CD4-positive, alpha-beta T cell treated with Interleukin-10 for 1 hour (primary cell): ENCODE measurements around the gene PPP2R2D.

ENCODE experiments used
- DNase-seq: peaks from one replicate; pipeline ENCODE4 v3.0.0-alpha.2; 2020

PPP2R2D gene

DNA sequence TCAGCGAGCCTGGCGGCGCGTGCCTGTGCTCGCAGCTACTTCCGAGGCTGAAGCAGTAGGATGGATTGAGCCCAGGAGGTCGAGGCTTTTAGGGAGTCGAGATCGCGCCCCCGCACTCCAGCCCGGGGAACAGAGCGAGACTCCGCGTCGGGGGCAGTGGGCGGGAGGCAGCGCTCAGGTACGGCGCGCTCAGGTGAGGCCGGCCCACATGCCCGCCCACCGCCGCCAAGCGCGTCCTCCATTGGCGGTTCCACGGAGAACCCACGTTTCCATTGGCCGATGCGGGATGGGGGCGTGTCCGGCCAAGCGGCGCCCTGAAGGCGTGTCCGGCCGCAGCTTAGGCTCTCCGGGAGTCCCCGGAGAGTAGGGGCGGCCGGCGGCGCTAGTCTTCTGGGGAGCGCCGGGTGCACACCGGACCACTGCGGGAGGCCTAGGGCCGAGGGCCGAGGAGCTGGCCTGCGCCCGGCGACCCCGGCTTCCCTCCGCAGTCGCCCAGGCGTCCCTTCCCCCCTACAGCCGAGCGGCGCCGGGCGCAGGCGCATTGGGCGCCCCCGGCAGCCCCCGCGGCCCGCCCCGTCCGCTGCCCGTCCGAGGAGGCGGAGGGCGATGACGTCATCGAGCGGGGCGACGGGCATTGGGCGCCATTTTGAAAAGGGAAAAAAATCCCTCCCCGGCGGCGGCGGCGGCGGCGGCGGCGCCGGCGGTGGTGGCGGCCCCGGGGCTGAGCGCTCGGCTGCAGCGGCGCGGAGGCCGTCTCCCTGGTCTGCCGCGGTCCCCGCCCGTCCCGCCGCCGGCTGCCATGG is at the start of gene PPP2R2D:
Gene PPP2R2D, plus strand, starts transcription at position 659 of the 803 bp plus-strand sequence. Its CDS starts 141 bp downstream, at position 800.
- peak; percentile 96 for DNase-seq

DNA sequence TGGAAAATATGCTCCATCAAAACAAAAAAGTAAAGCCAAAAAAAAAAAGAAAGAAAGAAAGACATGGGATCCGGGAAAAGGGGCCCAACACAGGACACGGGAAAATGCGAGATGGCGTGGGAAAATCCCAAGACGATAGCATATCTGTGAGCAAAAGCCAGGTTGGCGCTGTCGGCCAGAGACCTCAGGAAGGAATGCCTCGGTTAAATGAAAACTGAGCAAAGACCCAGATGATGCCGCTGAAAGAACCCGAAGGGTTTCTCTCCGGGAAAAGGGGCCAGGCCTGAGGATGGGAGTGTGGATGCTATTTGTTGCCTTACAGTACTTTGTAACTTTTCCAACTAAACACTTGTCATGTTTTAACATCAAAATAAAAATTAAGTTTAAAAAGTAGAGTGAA is 49.5 kb upstream of the PPP2R2D start:
- DNase-seq, result no peak

GRCh38 chr10:131852176-131852822 is 48.5 kb upstream of the PPP2R2D start:
- DNase-seq, result no peak

- no peak for DNase-seq
Observed at GRCh38 chr10:131852823-131853609, 47.8 kb upstream of the PPP2R2D start.

- no peak for DNase-seq
Observed at GRCh38 chr10:131853610-131853964, 47.2 kb upstream of the PPP2R2D start.

DNA sequence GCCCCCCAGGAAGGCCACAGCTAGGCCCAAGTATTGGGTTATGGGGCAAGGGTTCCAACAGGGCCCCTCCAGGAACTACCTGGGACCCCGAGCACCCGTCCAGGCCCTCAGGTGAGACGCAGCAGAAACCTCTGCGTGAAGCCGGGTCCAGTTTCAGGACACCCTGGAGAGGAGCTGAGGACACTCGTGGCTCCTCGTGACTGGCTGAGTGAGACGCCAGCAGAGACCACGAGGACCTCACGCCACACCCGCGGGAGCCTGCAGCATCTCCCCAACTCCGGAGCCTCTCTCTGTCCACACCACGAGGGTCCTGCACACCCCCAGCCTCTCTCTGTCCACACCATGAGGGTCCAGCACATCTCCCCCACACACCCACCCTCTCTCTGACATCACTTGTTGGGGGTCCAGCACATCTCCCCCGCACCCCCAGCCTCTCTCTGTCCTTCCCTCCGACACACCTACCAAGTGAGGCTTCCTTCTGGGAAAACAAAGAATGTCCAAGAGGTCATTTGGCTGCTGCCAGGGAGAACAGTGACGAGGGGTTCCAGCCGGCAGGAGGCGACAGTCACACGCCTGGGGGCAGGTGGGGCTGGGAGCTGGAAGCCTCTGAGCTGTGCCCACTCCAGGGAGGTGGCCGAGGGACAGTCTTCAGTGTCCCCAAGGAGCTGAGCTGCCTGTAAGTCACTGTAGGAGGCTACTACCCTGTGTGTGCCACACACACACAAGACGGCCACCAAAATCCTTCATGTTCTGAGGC is 46.1 kb upstream of the PPP2R2D start:
- no peak for DNase-seq

- no peak for DNase-seq
Observed at GRCh38 chr10:131855461-131856401, 45.1 kb upstream of the PPP2R2D start.

DNA sequence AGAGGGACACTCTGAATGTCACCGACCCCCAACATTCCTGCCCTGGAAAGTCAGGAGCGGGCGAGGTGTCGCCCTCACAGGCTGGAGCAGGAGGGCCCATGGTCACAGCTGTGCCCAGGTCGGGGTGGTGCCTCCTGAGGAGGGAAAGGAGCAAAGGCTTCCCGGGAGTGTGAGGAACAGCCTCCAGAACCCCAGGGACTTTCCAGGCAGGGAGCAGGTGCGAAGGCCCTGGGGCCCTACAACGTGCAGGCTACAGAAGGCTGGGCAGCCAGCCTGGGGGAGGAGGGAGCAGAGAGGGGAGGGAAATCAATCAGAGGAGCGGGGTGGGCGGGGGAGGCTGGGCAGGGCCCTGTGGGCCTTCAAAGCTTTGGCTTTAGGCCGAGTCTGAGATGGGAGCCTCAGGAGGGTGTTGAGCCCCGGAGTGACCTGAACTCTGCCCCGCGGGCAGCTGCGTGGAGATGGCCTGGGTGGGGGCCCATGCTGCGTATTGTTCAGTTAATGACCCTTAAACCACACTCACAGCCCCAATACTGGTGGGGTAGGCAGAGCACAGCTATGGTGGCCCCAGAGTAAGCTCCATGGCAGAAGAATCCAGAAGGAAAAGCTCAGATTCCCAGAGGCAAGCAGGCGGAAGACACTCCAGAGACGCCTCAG is 44.2 kb upstream of the PPP2R2D start:
- DNase-seq, result no peak

- no peak for DNase-seq
Observed at GRCh38 chr10:131857156-131858117, 43.4 kb upstream of the PPP2R2D start.

DNA sequence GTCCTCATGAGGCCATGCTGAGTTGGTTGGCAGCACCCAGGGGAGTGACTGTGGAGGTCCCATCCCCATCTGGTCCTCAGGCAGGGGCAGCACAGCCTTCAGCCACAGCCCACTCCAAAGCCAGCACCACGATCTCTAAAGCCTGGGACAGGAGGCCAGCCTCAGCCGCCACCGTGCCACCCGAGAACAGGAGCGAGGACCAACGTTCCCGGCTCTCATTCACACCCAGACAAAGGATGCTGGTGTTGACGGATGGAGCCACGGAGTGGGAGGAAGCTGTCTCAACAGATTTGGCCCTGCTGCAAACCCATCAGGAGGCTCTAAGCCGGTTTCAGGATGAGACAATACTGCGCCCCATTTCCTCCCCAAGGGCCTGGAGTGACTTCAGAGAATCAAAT is 42.7 kb upstream of the PPP2R2D start:
- DNase-seq, result no peak

DNA sequence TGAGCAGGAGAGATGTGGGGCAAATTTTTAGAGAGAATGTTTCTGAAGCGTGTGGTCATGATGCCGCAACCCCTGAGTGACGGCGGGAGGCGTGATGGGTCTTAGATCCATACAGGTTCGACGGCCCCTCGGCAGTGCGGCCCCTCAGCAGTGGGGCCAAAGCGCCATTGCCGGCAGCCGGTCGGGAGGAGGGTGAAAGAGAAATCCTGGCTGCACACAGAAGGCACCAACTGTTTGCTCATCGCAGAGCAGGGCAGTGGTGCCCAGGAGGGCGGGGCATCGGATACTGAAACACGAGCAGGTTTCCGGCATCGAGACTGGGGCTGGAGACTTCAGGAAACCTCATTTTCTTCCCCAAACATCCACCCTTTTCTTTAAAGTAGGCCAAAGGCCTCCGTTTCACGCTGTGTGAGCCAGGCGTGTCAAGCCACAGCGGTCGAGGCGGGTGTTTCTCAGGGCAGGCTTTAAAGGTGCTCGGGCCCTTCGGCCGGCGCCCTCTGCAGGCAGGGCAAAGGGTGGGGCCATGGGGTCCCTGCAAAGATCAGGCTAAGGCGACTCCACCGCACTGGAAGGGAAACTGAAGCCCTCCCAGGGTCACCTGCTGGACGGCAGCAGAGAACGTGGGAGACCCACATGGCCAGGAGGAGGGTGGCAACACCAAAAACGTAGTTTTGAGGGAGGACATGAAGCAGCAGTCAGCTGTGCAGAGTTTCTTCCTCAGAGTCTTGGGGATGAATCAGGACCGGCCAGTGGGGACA is 42.0 kb upstream of the PPP2R2D start:
- DNase-seq, result no peak

DNA sequence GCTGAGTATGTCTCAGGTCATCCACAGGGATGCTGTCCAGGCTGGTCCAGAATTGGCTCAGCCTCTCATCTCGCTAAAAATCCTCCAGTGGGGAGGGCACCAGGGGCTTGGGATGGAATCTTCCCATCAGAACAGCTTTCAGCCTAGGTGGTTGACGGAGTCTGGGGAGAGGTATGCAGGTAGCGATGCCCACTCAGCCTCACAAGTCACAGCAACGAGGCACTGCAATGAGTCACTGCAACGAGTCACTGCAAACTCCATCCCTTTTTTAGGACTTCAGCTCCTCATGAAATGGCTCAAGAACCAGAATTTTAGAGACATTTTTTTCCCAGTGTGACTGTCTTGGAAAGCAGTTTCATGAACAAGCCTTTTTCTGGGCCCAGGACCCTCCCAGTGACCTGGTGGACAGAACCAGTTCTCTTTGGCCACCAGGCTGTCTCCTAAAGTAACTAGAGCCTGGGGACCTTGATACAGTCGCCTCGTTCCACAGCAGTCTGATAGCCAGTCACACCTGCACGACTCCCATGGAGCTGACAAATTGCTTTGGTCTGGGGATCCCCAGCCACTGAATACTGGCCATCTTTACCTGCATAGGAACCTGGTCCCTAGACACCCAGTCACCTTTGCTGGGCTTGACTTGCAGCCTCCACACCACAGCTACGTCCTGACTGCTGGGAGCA is 41.3 kb upstream of the PPP2R2D start:
- DNase-seq, result no peak

DNA sequence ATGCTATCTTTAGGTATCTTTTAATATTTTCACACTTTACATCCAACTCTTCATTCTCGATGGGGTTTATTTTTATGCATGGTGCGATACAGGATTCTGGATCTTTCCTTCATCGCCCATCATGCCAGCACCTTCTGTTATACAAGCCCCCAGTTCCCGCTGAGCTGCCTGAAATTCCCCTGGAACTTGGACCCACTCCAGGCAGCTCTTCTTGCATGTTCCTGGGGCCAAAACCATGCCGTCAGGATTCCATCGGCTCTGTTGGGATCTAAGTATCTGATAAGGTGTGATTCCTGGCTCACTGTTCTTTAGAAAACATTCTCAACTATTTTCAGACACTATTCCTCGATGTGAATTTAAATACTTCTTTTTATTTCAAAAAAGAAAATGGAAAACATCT is 40.5 kb upstream of the PPP2R2D start:
- DNase-seq, result no peak

DNA sequence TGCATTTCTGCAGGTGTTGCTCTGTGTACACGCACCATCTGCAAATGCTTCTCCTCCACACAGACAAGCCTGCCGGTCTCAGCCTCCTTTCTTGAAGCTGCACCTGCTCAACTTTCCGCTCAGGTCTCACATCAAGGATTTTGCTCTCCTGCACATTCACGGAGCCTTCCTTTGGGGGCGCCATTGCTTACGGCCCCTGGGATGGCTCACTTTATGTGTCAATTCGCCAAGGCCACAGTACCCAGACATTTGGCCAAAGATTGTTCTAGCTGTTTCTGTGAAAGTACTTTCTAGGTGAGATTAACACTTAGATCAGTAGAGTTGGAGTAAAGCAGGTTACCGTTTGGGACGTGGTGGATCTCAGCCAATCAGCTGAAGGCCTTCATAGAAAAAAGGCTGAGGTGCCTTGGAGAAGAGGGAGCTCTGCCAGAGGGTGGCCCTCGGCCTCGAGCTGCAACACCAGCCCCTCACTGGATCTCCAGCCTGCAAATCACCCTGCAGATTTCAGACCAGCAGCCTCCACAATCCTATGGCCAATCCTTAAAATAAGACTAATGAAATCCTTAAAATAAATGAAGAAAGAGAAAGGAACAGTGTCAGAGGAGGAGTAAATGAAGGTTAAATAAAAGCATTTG is 39.9 kb upstream of the PPP2R2D start:
- DNase-seq, result no peak

- DNase-seq, result no peak
Observed at GRCh38 chr10:131862548-131862947, 38.3 kb upstream of the PPP2R2D start.

DNA sequence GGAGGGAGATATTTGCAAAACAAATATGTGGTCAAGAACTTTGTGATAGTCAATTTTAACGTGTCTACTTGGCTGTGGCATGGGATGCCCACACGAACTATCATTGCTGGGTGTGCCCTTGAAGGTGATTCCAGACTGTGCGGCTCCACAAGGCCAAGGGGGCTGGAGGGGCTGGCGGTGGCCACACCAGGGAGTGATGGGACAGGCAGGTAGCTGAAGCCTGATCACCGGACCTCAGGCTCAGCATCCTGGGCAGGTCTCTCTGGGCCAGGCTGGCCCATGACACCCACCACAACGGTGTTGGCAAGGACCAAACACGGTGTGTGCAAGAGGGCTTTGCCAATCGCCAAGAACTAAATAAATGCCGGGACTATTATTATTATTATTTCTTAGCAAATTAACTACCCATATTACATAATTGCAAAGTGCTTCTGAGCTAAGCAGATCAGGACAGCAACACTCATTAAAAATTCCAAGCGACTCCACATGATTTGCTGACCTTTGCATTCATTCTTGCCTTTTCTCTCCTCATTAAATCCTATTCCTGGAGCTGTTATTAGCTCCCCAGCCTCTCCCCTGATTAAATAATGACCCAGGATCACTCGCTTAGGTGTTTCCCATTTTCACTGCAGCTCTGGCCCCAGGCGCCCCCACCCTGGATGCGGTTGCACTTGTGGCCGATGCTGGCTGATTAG is 35.4 kb upstream of the PPP2R2D start:
- DNase-seq, result no peak

GRCh38 chr10:131866673-131867072 is 34.1 kb upstream of the PPP2R2D start:
- no peak for DNase-seq

GRCh38 chr10:131868436-131868835 is 32.4 kb upstream of the PPP2R2D start:
- no peak for DNase-seq
